ENCODE measurements around the gene WNT9A.
"Not testable (repeated sequence)": the region's sequence is repeated elsewhere in the genome, so short reads cannot be mapped to it uniquely, and the experiment has no call there.

DNA sequence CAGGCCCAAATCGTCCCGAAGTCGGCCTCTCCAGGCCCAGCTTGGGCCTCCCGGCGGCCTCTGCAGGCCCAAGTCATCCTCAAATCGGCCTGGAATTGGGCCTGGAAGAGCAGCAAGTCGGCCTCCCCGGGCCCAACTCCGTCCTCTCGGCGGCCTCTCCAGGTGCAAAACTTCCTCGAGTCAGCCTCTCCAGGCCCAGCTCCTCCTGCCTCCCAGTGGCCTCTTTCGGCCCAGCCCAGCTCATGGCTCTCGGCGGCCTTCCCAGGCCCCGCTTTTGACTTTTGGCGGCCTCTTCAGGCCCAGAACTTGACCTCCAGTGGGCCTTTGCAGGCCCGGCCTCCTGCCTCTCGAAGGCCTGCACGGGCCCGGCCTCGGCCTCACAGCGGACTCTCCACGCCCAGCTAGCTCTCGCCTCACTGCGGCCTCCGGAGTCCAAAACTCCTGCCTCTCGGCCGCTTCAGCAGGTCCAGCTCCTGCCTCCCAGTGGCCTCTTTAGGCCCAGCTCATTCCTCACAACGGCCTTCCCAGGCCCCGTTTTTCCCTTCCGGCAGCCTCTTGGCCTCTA is 26.1 kb upstream of the WNT9A start:
- TF ChIP-seq, protein P1, sequence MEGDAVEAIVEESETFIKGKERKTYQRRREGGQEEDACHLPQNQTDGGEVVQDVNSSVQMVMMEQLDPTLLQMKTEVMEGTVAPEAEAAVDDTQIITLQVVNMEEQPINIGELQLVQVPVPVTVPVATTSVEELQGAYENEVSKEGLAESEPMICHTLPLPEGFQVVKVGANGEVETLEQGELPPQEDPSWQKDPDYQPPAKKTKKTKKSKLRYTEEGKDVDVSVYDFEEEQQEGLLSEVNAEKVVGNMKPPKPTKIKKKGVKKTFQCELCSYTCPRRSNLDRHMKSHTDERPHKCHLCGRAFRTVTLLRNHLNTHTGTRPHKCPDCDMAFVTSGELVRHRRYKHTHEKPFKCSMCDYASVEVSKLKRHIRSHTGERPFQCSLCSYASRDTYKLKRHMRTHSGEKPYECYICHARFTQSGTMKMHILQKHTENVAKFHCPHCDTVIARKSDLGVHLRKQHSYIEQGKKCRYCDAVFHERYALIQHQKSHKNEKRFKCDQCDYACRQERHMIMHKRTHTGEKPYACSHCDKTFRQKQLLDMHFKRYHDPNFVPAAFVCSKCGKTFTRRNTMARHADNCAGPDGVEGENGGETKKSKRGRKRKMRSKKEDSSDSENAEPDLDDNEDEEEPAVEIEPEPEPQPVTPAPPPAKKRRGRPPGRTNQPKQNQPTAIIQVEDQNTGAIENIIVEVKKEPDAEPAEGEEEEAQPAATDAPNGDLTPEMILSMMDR (IDR thresholded peaks at IDR 0.05): not testable (repeated sequence)
- TF ChIP-seq POLR2A (IDR thresholded peaks at IDR 0.05): not testable (repeated sequence)

Measured in right lobe of liver (tissue), 4 donors.